ENCODE data around the gene COBL.

DNA sequence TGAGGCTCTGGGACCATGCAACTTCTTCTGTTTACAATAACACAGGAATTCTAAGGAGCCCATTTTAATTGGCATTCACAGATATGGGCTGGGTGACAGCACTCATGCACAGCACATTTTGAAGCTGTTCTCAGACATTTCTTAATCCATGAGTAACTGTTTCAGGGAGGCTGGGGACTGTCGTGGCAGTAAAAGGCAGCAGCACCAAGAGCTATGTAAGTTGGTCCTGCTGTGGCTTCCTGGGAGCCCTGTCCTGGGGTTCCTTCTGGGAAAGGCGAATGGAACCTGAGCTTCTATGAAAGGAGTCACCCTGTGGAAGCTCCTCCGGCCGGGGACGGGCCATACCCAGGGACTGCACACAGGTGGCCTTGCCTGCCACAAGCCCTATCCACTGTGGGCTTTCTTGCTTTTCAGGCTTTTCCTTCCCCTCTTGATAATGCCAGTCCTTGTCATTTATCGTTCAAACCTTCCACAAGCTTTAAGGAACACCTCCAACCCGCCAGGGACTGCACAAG is 40.5 kb downstream of the COBL start:
- TF ChIP-seq POLR2A (IDR thresholded peaks at IDR 0.05) = no peak
- TF ChIP-seq, protein P1, sequence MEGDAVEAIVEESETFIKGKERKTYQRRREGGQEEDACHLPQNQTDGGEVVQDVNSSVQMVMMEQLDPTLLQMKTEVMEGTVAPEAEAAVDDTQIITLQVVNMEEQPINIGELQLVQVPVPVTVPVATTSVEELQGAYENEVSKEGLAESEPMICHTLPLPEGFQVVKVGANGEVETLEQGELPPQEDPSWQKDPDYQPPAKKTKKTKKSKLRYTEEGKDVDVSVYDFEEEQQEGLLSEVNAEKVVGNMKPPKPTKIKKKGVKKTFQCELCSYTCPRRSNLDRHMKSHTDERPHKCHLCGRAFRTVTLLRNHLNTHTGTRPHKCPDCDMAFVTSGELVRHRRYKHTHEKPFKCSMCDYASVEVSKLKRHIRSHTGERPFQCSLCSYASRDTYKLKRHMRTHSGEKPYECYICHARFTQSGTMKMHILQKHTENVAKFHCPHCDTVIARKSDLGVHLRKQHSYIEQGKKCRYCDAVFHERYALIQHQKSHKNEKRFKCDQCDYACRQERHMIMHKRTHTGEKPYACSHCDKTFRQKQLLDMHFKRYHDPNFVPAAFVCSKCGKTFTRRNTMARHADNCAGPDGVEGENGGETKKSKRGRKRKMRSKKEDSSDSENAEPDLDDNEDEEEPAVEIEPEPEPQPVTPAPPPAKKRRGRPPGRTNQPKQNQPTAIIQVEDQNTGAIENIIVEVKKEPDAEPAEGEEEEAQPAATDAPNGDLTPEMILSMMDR (IDR thresholded peaks at IDR 0.05) = no peak
